SK-N-SH (cell line): ENCODE results near the gene GPATCH11. TPM values are rescaled to one million over a fixed set of nuclear protein-coding genes. Genes with fewer than 3 reads are reported as not detected.

Source experiments
- CTCF ChIA-PET: fragments of 300-600, 350-600 bp; formaldehyde crosslinking; extraction: SDS; loops from one replicate; lab custom pipeline; 2021; lab: Yijun Ruan, JAX
- POLR2A ChIA-PET: fragments of 350-600 bp; sonication (Branson Sonifier 250); formaldehyde crosslinking; extraction: SDS; loops from one replicate; lab custom pipeline; 2020; ENCODE audit warnings: antibody characterized with exemption, inconsistent platforms; lab: Yijun Ruan, JAX
- DNase-seq: peaks from one replicate; pipeline ENCODE4 v3.0.0; 2012
- H2AFZ ChIP-seq: fragments of 200-600 bp; sonication (generic); 2 replicates; pipeline ENCODE4 v1.8.1; 2016; ENCODE audit warnings: antibody characterized with exemption, mild to moderate bottlenecking, low read depth
- H3F3A ChIP-seq: fragments of 200-600 bp; sonication (generic); replicated peaks from 2 replicates; pipeline ENCODE3; 2016; ENCODE audit warnings: antibody characterized with exemption, mild to moderate bottlenecking; ENCODE audit not compliant: insufficient read depth
- H3K27ac ChIP-seq, 2 experiments: fragments of 200-500 bp in 1 of 2; fragments of 200-600 bp in 1 of 2; sonication (Bioruptor generic) in 1 of 2; sonication (generic), shearing (Covaris generic) in 1 of 2; 2 replicates each; pipeline versions ENCODE4 v1.5.1 to v1.6.1; 2014 to 2016; ENCODE audit warnings: low read depth in 2 of 2, inconsistent platforms in 1 of 2, low read length in 1 of 2, mild to moderate bottlenecking in 1 of 2, mixed read lengths in 1 of 2
- H3K27me3 ChIP-seq: fragments of 200-600 bp; sonication (generic), shearing (Covaris generic); 2 replicates; pipeline ENCODE4 v1.6.1; 2016; ENCODE audit warnings: mixed run types; ENCODE audit not compliant: insufficient read depth
- H3K36me3 ChIP-seq, 2 experiments: fragments of 200-500 bp in 1 of 2; fragments of 200-600 bp in 1 of 2; sonication (Bioruptor generic) in 1 of 2; sonication (generic) in 1 of 2; replicated peaks in 1 of 2; 2 replicates each; pipeline versions ENCODE3 to v1.5.1; 2014 to 2016; ENCODE audit warnings: low read length in 1 of 2, mild to moderate bottlenecking in 1 of 2; ENCODE audit not compliant: insufficient read depth in 2 of 2, control insufficient read depth in 1 of 2
- H3K4me1 ChIP-seq, 2 experiments: fragments of 200-500 bp in 1 of 2; fragments of 200-600 bp in 1 of 2; sonication (Bioruptor generic) in 1 of 2; sonication (generic), shearing (Covaris generic) in 1 of 2; 2 replicates each; pipeline versions ENCODE4 v1.5.1 to v1.6.1; 2014 to 2016; ENCODE audit warnings: low read depth in 1 of 2, low read length in 1 of 2, mixed run types in 1 of 2; ENCODE audit not compliant: insufficient read depth in 2 of 2, control insufficient read depth in 1 of 2
- H3K4me2 ChIP-seq: fragments of 200-600 bp; sonication (generic), shearing (Covaris generic); 2 replicates; pipeline ENCODE4 v1.6.1; 2017; ENCODE audit warnings: mixed run types
- H3K4me3 ChIP-seq, 2 experiments: fragments of 200-500 bp in 1 of 2; fragments of 200-600 bp in 1 of 2; sonication (Bioruptor generic) in 1 of 2; sonication (generic), shearing (Covaris generic) in 1 of 2; 2 replicates each; pipeline versions ENCODE4 v1.5.1 to v1.8.1; 2014 to 2016; ENCODE audit warnings: low read depth in 2 of 2, inconsistent platforms in 1 of 2, low read length in 1 of 2, mild to moderate bottlenecking in 1 of 2, mixed read lengths in 1 of 2, moderate library complexity in 1 of 2
- H3K79me2 ChIP-seq: fragments of 200-600 bp; sonication (generic); 2 replicates; pipeline ENCODE4 v1.8.1; 2017; ENCODE audit warnings: mild to moderate bottlenecking; ENCODE audit not compliant: insufficient read depth
- H3K9ac ChIP-seq: fragments of 200-600 bp; sonication (generic); 2 replicates; pipeline ENCODE4 v1.6.1; 2017; ENCODE audit warnings: mixed run types
- H3K9me2 ChIP-seq: fragments of 200-600 bp; sonication (generic); 2 replicates; pipeline ENCODE4 v1.6.1; 2017; ENCODE audit warnings: mixed run types
- H3K9me3 ChIP-seq: fragments of 200-600 bp; sonication (generic); 2 replicates; pipeline ENCODE4 v1.6.1; 2017; ENCODE audit warnings: mixed run types, mild to moderate bottlenecking, moderate library complexity
- H4K20me1 ChIP-seq: fragments of 200-600 bp; sonication (generic); 2 replicates; pipeline ENCODE4 v1.6.1; 2017; ENCODE audit warnings: mild to moderate bottlenecking, mixed run types; ENCODE audit not compliant: insufficient read depth
- CHD2 ChIP-seq: fragments of 150-350 bp; IDR thresholded peaks from 2 replicates; pipeline ENCODE4 v1.6.1; 2018; ENCODE audit warnings: low read length; ENCODE audit not compliant: partially characterized antibody
- CTCF ChIP-seq: fragments of 200-600 bp; sonication (generic); IDR thresholded peaks from 2 replicates; pipeline ENCODE4 v1.6.1; 2017; ENCODE audit warnings: antibody characterized with exemption, mild to moderate bottlenecking, moderate library complexity
- ELF1 ChIP-seq: IDR thresholded peaks from 2 replicates; pipeline ENCODE4 v1.4.0; 2012
- EZH2phosphoT487 ChIP-seq: fragments of 200-600 bp; sonication (generic); IDR thresholded peaks from 2 replicates; pipeline ENCODE4 v1.6.1; 2017; ENCODE audit warnings: low read depth, mixed run types, mild to moderate bottlenecking, antibody characterized with exemption, moderate library complexity, borderline replicate concordance
- FOXJ3 ChIP-seq: sonication (generic); formaldehyde crosslinking; IDR thresholded peaks from 2 replicates; pipeline ENCODE4 v1.5.1; 2020; ENCODE audit warnings: mild to moderate bottlenecking, missing genetic modification reagents
- FOXM1 ChIP-seq: IDR thresholded peaks from 2 replicates; pipeline ENCODE4 v1.4.0; 2012; ENCODE audit warnings: low read depth, mild to moderate bottlenecking
- JUND ChIP-seq: IDR thresholded peaks from 2 replicates; pipeline ENCODE4 v1.4.0; 2012
- MEF2A ChIP-seq: IDR thresholded peaks from 2 replicates; pipeline ENCODE4 v1.4.0; 2012; ENCODE audit warnings: low read depth, borderline replicate concordance
- PBX3 ChIP-seq: IDR thresholded peaks from 2 replicates; pipeline ENCODE4; 2012
- POLR2AphosphoS5 ChIP-seq: IDR thresholded peaks from 2 replicates; pipeline ENCODE4 v1.6.1; 2012; ENCODE audit warnings: low read depth, low read length
- RAD21 ChIP-seq: IDR thresholded peaks from 2 replicates; pipeline ENCODE4 v1.6.1; 2012; ENCODE audit warnings: mild to moderate bottlenecking, low read length
- REST ChIP-seq: IDR thresholded peaks from 2 replicates; pipeline ENCODE4 v1.6.1; 2012; ENCODE audit warnings: mild to moderate bottlenecking, low read depth, low read length, moderate library complexity
- RXRA ChIP-seq: IDR thresholded peaks from 2 replicates; pipeline ENCODE4 v1.4.0; 2012; ENCODE audit warnings: low read depth, mild to moderate bottlenecking, borderline replicate concordance
- TEAD4 ChIP-seq: IDR thresholded peaks from 2 replicates; pipeline ENCODE4 v1.4.0; 2012; ENCODE audit warnings: mild to moderate bottlenecking, borderline replicate concordance; ENCODE audit not compliant: insufficient read depth
- USF2 ChIP-seq: fragments of 150-350 bp; IDR thresholded peaks from 2 replicates; pipeline ENCODE4 v1.6.1; 2017; ENCODE audit warnings: antibody characterized with exemption, low read length, low read depth, borderline replicate concordance
- YY1 ChIP-seq: IDR thresholded peaks from 2 replicates; pipeline ENCODE4 v1.4.0; 2012; ENCODE audit warnings: low read depth, mild to moderate bottlenecking
- WGBS: methylation state at CpG from one replicate; pipeline ENCODE4 v1.1.6; 2017; ENCODE audit warnings: low lambda C conversion rate; 5-methylcytosine and 5-hydroxymethylcytosine counted together
- polyA plus RNA-seq, 3 experiments: library from polyadenylated mRNA; depleted of rRNA; stranded (reverse); fragments of >200 nt; gene quantifications; 2 replicates each; pipeline ENCODE4 v1.2.3, GENCODE V29; 2012
- TF ChIP-seq, protein P1 (sequence below): fragments of 150-350 bp; IDR thresholded peaks from 2 replicates; pipeline ENCODE4 v1.6.1; 2016; ENCODE audit warnings: mild to moderate bottlenecking, low read depth, low read length

Gene GPATCH11
- polyA plus RNA-seq, 1 of the 3 experiments (the other 2 are of a cell fraction) = 2.9 TPM

- no peak for DNase-seq
- WGBS = 95% methylated on average over 2 of the region's 2 CpGs
- H2AFZ ChIP-seq = no peak overlapping the region
- peaks cover 46 to 56% of the 10 kb centered on the region in 2 experiments for H3K36me3 ChIP-seq
- no peak overlapping the region for H3K4me3 ChIP-seq
- CTCF ChIA-PET = interaction anchor here (1.0 to 1.7 kb wide), 4 partner anchors 10 to 250 kb away, joined by 3 read pairs; no protein-coding TSS in a partner anchor
- H3K4me2 ChIP-seq = no peak overlapping the region
- no peak overlapping the region for H3K9ac ChIP-seq
- no peak overlapping the region for H3K27ac ChIP-seq
- POLR2A ChIA-PET = interaction anchor here (1.6 kb wide), 1 partner anchor 10 kb away, joined by 5 read pairs; the partner anchor contains the start of gene EIF2AK2
- no peaks in the 10 kb centered on the region for H3K9me2 ChIP-seq
- H3K9me3 ChIP-seq = no peaks in the 10 kb centered on the region
- TF ChIP-seq CHD2 (no peak), ELF1 (no peak), REST (no peak), RXRA (no peak), FOXM1 (no peak), POLR2AphosphoS5 (no peak), TEAD4 (no peak), MEF2A (no peak), CTCF (no peak), JUND (no peak), USF2 (no peak), RAD21 (no peak), PBX3 (no peak), YY1 (no peak), FOXJ3 (CRISPR knock-in tag) (no peak), EZH2phosphoT487 (no peak)
- TF ChIP-seq, protein P1, sequence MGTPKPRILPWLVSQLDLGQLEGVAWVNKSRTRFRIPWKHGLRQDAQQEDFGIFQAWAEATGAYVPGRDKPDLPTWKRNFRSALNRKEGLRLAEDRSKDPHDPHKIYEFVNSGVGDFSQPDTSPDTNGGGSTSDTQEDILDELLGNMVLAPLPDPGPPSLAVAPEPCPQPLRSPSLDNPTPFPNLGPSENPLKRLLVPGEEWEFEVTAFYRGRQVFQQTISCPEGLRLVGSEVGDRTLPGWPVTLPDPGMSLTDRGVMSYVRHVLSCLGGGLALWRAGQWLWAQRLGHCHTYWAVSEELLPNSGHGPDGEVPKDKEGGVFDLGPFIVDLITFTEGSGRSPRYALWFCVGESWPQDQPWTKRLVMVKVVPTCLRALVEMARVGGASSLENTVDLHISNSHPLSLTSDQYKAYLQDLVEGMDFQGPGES = no peak
- H3F3A ChIP-seq = no peaks in the 10 kb centered on the region
- peaks cover 28% of the 10 kb centered on the region for H3K79me2 ChIP-seq
- H3K27me3 ChIP-seq = no peaks in the 10 kb centered on the region
- H4K20me1 ChIP-seq = no peaks in the 10 kb centered on the region; the same call in 1 of the 2 replicates
- H3K4me1 ChIP-seq = 0 out of 4 replicates have a peak, but pooled peaks cover 0 to 5% of the 10 kb centered on the region in 2 experiments
Measured at GRCh38 chr2:37146062-37146461, 61.7 kb downstream of the GPATCH11 start.
